A549 (cell line): ENCODE data around the gene ZNF438. TPM values are rescaled to one million over a fixed set of nuclear protein-coding genes. Genes with fewer than 3 reads are reported as not detected.

Experiments
- ATAC-seq, 2 experiments: fragments of 200-7000 bp in 1 of 2; fragments of >200 bp in 1 of 2; cut with Nextera tagmentation in 1 of 2; cut with Tn5 transposase in 1 of 2; 3 replicates each; pipeline versions ENCODE4 v1.8.0 to v1.9.1; 2018 to 2020; ENCODE audit warnings: mild to moderate bottlenecking in 1 of 2, moderate library complexity in 1 of 2
- CTCF ChIA-PET: fragments of 300-600 bp; sonication (Branson Sonifier 250); formaldehyde crosslinking; extraction: SDS; loops from one replicate; lab custom pipeline; 2021; ENCODE audit warnings: antibody characterized with exemption, inconsistent platforms; lab: Yijun Ruan, JAX
- POLR2A ChIA-PET: fragments of 350-600 bp; formaldehyde crosslinking; extraction: SDS; loops from one replicate; lab custom pipeline; 2021; ENCODE audit warnings: antibody characterized with exemption, inconsistent platforms; lab: Yijun Ruan, JAX
- DNase-seq, 2 experiments: peaks; one replicate each; pipeline versions ENCODE4 v3.0.0 to v3.0.0-alpha.2; 2011 to 2016; ENCODE audit warnings: low read depth in 1 of 2, low spot score in 1 of 2
- FAIRE-seq: peaks from 2 replicates; lab custom pipeline; 2011; peaks lifted over from hg19 to GRCh38; lab: Jason Lieb, UNC
- H3K27ac ChIP-seq, 2 experiments: fragments of >200 bp; sonication (Bioruptor Twin); formaldehyde crosslinking; 3 replicates each; pipeline ENCODE4 v1.5.1; 2016 to 2017
- H3K4me1 ChIP-seq: fragments of >200 bp; sonication (Bioruptor Twin); formaldehyde crosslinking; 3 replicates; pipeline ENCODE4 v1.6.1; 2016
- H3K4me2 ChIP-seq: fragments of >200 bp; sonication (Bioruptor Twin); formaldehyde crosslinking; 3 replicates; pipeline ENCODE4 v1.6.1; 2016
- H3K4me3 ChIP-seq: fragments of >200 bp; sonication (Bioruptor Twin); formaldehyde crosslinking; 3 replicates; pipeline ENCODE4 v1.5.1; 2016
- H3K9me3 ChIP-seq: fragments of >200 bp; sonication (Bioruptor Twin); formaldehyde crosslinking; 3 replicates; pipeline ENCODE4 v1.6.1; 2016
- CBX8 ChIP-seq: fragments of 200-600 bp; sonication (generic); IDR thresholded peaks from 2 replicates; pipeline ENCODE4 v1.6.1; 2016
- CHD4 ChIP-seq: fragments of 200-600 bp; sonication (generic); IDR thresholded peaks from 2 replicates; pipeline ENCODE4 v1.6.1; 2016; ENCODE audit warnings: antibody characterized with exemption, mild to moderate bottlenecking, borderline replicate concordance
- E2F6 ChIP-seq: IDR thresholded peaks from 2 replicates; pipeline ENCODE4 v1.6.1; 2012; ENCODE audit warnings: low read depth, borderline replicate concordance
- EP300 ChIP-seq, 2 experiments: fragments of >200 bp; sonication (Bioruptor Twin); formaldehyde crosslinking; IDR thresholded peaks; 2 replicates in 1 of 2; 3 replicates in 1 of 2; pipeline ENCODE4 v1.6.1; 2016 to 2017
- ESRRA ChIP-seq: fragments of 150-350 bp; IDR thresholded peaks from 2 replicates; pipeline ENCODE4 v1.6.1; 2014; ENCODE audit warnings: mild to moderate bottlenecking, low read length, borderline replicate concordance
- HES2 ChIP-seq: fragments of >200 bp; sonication (Bioruptor Twin); formaldehyde crosslinking; IDR thresholded peaks from 2 replicates; pipeline ENCODE4 v1.6.1; 2016
- HMGXB4 ChIP-seq: fragments of 250-450 bp; sonication (Bioruptor Pico); IDR thresholded peaks from 2 replicates; pipeline ENCODE4 v1.5.0; 2021; ENCODE audit warnings: mild to moderate bottlenecking, moderate library complexity, borderline replicate concordance
- HOXA7 ChIP-seq: fragments of 250-450 bp; sonication (Bioruptor Pico); IDR thresholded peaks from 2 replicates; pipeline ENCODE4 v1.5.0; 2020; ENCODE audit warnings: mild to moderate bottlenecking, moderate library complexity
- HOXB5 ChIP-seq: fragments of 250-450 bp; sonication (Bioruptor Pico); IDR thresholded peaks from 2 replicates; pipeline ENCODE4 v1.5.0; 2020; ENCODE audit warnings: mild to moderate bottlenecking, moderate library complexity
- KDM1A ChIP-seq: fragments of 200-600 bp; sonication (generic); IDR thresholded peaks from 2 replicates; pipeline ENCODE4 v1.6.1; 2016; ENCODE audit warnings: low read depth, mild to moderate bottlenecking
- MAX ChIP-seq: IDR thresholded peaks from 2 replicates; pipeline ENCODE4 v1.6.1; 2012
- MAZ ChIP-seq: fragments of 150-350 bp; IDR thresholded peaks from 2 replicates; pipeline ENCODE4 v1.6.1; 2014; ENCODE audit warnings: antibody characterized with exemption, low read depth, low read length, borderline replicate concordance
- MYC ChIP-seq: IDR thresholded peaks from 2 replicates; pipeline ENCODE4 v1.6.1; 2012; ENCODE audit warnings: mild to moderate bottlenecking, inconsistent platforms, low read length, improper control_type of control experiment, borderline replicate concordance
- NFE2L2 ChIP-seq: fragments of 150-350 bp; conservative IDR thresholded peaks from 2 replicates; pipeline ENCODE4 v1.6.1; 2014; ENCODE audit warnings: low read length
- NPAS2 ChIP-seq: fragments of 250-450 bp; sonication (Bioruptor Pico); IDR thresholded peaks from 2 replicates; pipeline ENCODE4 v1.8.0; 2022; ENCODE audit warnings: mild to moderate bottlenecking, moderate library complexity, borderline replicate concordance
- POLR2A ChIP-seq: IDR thresholded peaks from 2 replicates; pipeline ENCODE4 v1.6.1; 2012; ENCODE audit warnings: mild to moderate bottlenecking, low read length
- POLR2AphosphoS2 ChIP-seq: conservative IDR thresholded peaks from 2 replicates; pipeline ENCODE4 v1.6.1; 2012; ENCODE audit warnings: low read length, improper control_type of control experiment, inconsistent platforms
- RAD21 ChIP-seq, 2 experiments: fragments of >200 bp in 1 of 2; sonication (Bioruptor Twin) in 1 of 2; formaldehyde crosslinking in 1 of 2; IDR thresholded peaks in 1 of 2; conservative IDR thresholded peaks in 1 of 2; 2 replicates in 1 of 2; 3 replicates in 1 of 2; pipeline ENCODE4 v1.6.1; 2012 to 2018; ENCODE audit warnings: inconsistent platforms in 1 of 2
- SREBF2 ChIP-seq: fragments of 450-650 bp; IDR thresholded peaks from 2 replicates; pipeline ENCODE4 v1.6.1; 2014; ENCODE audit warnings: mild to moderate bottlenecking, moderate library complexity
- TFCP2L1 ChIP-seq: fragments of 250-450 bp; sonication (Bioruptor Pico); IDR thresholded peaks from 2 replicates; pipeline ENCODE4 v1.5.0; 2021; ENCODE audit warnings: mild to moderate bottlenecking
- TP53 ChIP-seq: fragments of 250-450 bp; sonication (Bioruptor Pico); IDR thresholded peaks from 2 replicates; pipeline ENCODE4 v1.5.0; 2021; ENCODE audit warnings: mild to moderate bottlenecking, moderate library complexity
- ZC3H11A ChIP-seq: fragments of 450-650 bp; IDR thresholded peaks from 2 replicates; pipeline ENCODE4 v1.6.1; 2014; ENCODE audit warnings: antibody characterized with exemption, mild to moderate bottlenecking
- WGBS: methylation state at CpG from one replicate; pipeline ENCODE4 v1.1.6; 2017; ENCODE audit errors: missing lambda C conversion rate; 5-methylcytosine and 5-hydroxymethylcytosine counted together
- polyA plus RNA-seq, 4 experiments: library from polyadenylated mRNA; depleted of rRNA in 3 of 4; stranded (reverse); fragments of >200 nt; fragmentation: RNase III in 1 of 4; extraction: RNeasy Plus Mini Kit Qiagen cat#74134 plus additional on column Dnase treatment in 1 of 4; gene quantifications; 2 replicates in 3 of 4; 3 replicates in 1 of 4; pipeline ENCODE4 v1.2.3, GENCODE V29; 2011 to 2017
- TF ChIP-seq, protein P1 (sequence below): fragments of >200 bp; sonication (Bioruptor Twin); formaldehyde crosslinking; IDR thresholded peaks from 3 replicates; pipeline ENCODE4 v1.6.1; 2016
- TF ChIP-seq, protein P2 (sequence below): fragments of >200 bp; sonication (Bioruptor Twin); formaldehyde crosslinking; IDR thresholded peaks from 3 replicates; pipeline ENCODE4 v1.5.1; 2016

Gene ZNF438
- polyA plus RNA-seq, 2 of the 4 experiments (the other 2 are of a cell fraction) = 2.2 to 4.5 TPM

DNA sequence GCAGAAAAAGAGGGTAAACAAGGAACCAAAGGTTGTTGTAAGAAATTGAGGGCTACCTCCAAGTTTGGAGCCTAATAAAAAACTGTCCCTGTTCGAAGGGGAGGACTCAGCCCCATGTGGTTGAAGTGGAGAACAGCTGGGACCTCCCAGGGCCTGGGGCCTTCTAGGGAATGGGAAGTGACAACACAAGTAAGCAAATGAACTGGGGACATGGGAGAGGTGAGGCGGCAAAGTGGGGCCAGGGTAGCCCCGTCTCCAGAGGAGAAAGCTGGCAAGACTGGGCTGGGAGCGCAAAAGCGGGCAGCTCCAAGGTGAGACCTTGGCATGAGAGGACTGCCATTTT lies 198.1 kb downstream of the ZNF438 start (continued):
- no peak for TF ChIP-seq MAX
- TF ChIP-seq KDM1A = no peak
- TF ChIP-seq HOXB5 (CRISPR knock-in tag) = no peak
- TF ChIP-seq SREBF2 = no peak
- no peak for TF ChIP-seq MAZ

DNA sequence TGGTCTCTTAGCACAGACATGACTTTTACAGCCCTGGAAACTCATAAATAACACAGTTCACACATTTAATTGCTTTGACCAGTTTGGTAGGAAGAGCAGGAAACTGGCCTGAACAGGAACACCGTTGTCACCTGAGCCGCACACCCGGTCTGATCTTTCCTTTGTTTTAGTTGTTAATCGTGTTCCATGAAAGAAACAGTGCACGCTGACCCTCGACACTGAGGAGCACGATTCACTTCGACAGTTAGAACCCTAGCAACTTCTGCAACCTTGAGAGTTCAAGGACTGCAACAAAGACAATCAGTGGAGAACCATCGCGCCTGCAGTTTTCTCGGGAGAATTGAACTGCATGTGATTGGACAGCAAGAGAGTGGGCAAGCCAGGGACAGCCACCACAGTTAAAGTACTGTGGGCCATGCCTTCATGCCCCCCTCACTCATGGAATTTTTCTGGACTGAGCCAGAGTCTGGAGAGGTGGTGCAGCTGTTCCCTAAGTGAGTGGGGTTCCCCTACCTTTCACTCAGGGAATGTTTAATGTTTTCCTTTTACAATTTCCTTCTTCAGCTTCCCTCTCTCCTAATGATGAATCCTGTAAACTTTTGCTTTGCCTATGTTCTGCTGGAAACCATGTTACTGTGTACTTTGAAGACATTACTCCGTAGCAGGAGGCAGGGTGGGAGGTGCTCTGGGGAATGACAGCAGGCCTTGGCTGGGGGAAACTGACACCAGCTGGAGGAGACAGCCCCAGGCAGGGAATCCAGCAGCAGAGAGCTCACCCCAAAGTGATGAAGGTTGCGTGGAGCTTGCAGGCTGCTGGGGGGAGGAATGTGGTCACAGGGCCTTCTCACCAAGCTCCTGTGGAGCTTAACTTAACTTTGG lies 198.7 kb downstream of the ZNF438 start:
- Histone ChIP-seq H3K4me3 (no peak overlapping the region), H3K4me1 (no peaks in the 10 kb centered on the region), H3K27ac (no peak overlapping the region), H3K9me3 (no peaks in the 10 kb centered on the region), H3K4me2 (no peak overlapping the region)
- TF ChIP-seq POLR2A (no peak), HOXA7 (CRISPR knock-in tag) (no peak), HMGXB4 (no peak), CHD4 (no peak), RAD21 (conservative IDR thresholded peaks at IDR 0.05 in 1 of 2, IDR thresholded peaks at IDR 0.05 in 1 of 2) (no peak), HES2 (no peak), ZC3H11A (no peak), EP300 (IDR thresholded peaks at IDR 0.05) (no peak), NFE2L2 (no peak), E2F6 (no peak), POLR2AphosphoS2 (no peak), TP53 (CRISPR knock-in tag) (no peak), ESRRA (no peak), MYC (no peak), CBX8 (no peak), NPAS2 (CRISPR knock-in tag) (no peak), TFCP2L1 (CRISPR knock-in tag) (no peak), SREBF2 (no peak)
- TF ChIP-seq, protein P1, sequence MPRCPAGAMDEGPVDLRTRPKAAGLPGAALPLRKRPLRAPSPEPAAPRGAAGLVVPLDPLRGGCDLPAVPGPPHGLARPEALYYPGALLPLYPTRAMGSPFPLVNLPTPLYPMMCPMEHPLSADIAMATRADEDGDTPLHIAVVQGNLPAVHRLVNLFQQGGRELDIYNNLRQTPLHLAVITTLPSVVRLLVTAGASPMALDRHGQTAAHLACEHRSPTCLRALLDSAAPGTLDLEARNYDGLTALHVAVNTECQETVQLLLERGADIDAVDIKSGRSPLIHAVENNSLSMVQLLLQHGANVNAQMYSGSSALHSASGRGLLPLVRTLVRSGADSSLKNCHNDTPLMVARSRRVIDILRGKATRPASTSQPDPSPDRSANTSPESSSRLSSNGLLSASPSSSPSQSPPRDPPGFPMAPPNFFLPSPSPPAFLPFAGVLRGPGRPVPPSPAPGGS = no peak
- TF ChIP-seq, protein P2, sequence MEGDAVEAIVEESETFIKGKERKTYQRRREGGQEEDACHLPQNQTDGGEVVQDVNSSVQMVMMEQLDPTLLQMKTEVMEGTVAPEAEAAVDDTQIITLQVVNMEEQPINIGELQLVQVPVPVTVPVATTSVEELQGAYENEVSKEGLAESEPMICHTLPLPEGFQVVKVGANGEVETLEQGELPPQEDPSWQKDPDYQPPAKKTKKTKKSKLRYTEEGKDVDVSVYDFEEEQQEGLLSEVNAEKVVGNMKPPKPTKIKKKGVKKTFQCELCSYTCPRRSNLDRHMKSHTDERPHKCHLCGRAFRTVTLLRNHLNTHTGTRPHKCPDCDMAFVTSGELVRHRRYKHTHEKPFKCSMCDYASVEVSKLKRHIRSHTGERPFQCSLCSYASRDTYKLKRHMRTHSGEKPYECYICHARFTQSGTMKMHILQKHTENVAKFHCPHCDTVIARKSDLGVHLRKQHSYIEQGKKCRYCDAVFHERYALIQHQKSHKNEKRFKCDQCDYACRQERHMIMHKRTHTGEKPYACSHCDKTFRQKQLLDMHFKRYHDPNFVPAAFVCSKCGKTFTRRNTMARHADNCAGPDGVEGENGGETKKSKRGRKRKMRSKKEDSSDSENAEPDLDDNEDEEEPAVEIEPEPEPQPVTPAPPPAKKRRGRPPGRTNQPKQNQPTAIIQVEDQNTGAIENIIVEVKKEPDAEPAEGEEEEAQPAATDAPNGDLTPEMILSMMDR = no peak
- FAIRE-seq (no peak), DNase-seq (no peak), ATAC-seq (no peak)
- WGBS = 68% methylated on average over 13 of the region's 13 CpGs
- CTCF ChIA-PET = interaction anchor here (1.1 kb wide), 1 partner anchor 349 kb away, joined by 3 read pairs; no protein-coding TSS in a partner anchor
- POLR2A ChIA-PET = no interaction called here
